ENCODE data around the gene GZMA.
"Not testable (repeated sequence)": the region's sequence is repeated elsewhere in the genome, so short reads cannot be mapped to it uniquely, and the experiment has no call there.

Gene GZMA

GRCh38 chr5:55102348-55102747 lies at the start of gene GZMA:
Gene GZMA, plus strand, starts transcription at chr5:55102646. Its CDS starts 37 bp downstream, at chr5:55102683.
- DNase-seq = no peak

DNA sequence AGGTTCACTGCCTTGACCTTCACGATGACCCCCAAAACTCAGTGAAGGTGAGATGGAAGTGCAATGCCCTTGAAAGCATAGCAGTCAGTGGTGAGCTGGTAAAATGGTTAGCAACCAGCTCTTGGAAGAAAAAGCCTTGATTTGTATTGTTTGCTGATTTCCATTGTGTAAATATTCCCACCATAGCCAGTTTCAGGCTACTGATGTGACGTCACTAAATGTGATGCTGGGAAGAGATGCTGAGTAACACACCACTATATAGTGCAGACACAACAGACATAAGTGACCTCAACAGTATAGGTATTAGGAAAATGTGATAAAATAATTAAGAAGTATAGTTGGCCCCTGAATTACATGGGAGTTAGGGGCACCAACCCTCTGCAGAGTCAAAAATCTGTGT lies 47.3 kb upstream of the GZMA start:
- DNase-seq = no peak

GRCh38 chr5:55062039-55062779 lies 40.2 kb upstream of the GZMA start:
- no peak for DNase-seq

DNA sequence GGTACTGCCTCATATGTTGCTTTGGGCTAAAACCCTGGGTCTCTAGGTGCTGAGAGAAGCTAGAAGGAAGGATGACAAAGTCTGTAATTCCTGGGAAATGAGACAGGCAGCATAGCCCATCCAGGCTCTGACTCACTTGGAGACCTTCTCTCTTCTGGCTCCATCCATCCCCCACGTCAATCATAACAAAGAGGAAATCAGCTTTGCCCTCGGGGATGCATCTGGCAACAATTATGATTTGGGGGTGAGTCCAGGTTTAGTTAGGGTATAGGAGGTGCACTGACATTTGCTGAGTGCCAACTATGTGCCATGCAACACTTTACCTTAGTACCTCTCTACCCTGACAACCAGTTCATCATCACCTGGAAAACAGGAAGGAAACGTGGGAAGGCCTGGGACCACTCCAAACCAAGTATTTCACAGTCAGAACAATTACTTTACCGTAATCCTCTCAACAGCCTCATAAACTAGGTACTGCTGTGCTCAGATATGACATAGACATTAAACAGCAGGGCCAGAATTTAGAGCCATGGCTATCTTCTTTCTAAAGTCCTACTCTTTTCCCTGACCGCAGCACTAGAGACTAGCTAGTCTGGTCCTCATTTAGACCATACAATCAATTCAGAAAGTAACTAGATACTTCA lies 39.1 kb upstream of the GZMA start:
- DNase-seq = no peak

GRCh38 chr5:55063899-55064298 lies 38.5 kb upstream of the GZMA start:
- no peak for DNase-seq

GRCh38 chr5:55064523-55064922 lies 37.9 kb upstream of the GZMA start:
- DNase-seq = no peak

DNA sequence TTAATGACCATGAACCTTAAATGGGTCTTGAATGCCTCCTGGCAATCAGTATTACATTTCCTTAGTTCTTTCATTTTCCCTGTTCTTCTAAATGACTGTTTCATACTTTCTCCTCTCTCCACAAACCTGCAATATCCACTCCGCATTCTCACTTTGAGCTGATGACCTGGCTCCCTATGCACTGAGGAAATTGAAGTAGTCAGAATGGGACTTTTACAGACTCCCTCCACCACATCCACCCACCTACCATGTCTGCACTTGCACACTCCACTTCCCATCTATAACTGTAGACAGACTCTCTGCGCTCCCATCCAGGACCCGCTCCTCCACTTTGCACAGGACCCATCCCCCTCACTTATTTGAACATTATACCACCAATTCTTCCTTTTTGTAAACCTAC lies 36.2 kb upstream of the GZMA start:
- DNase-seq = no peak

DNA sequence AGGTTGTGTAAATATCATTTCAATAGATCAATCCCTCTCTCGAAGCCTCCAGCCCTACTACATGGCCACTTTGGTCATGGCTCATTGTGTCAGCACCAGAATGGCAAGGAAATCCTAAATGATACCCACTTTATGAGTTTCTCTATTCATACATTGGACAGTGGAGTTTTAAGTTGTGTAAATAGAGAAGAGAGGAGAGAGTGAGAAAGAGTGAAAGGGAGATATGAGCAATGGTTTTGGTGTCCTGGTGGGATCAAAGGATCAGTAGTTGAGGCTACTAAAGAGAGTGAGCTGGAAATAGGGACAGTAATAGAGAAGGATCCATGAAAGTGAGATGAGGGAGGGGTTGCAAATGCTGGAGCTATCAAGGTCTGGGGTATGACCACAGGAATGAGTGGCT lies 31.5 kb upstream of the GZMA start:
- no peak for DNase-seq

GRCh38 chr5:55071413-55071812 lies 31.0 kb upstream of the GZMA start:
- no peak for DNase-seq

DNA sequence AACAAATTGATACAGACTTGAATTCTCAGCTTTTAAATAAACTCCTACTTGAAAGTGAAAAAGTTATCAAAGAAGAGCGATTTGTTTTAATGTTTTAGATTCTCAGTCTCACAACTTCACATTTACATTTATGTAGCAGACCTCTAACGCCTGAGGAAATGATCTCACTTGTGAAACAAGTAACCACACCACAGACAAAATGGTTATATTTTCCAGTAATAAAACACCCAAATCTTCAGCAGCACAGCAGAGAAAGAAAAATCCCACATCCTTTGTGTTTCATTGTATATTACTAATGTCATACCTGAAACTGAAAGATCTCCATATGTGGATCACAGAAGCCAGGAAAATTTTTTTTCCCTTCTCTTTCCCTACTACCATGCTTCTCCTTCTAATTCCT lies 29.8 kb upstream of the GZMA start:
- DNase-seq = peak; percentile 0

- no peak for DNase-seq
Measured at GRCh38 chr5:55073211-55073610, 29.2 kb upstream of the GZMA start.

DNA sequence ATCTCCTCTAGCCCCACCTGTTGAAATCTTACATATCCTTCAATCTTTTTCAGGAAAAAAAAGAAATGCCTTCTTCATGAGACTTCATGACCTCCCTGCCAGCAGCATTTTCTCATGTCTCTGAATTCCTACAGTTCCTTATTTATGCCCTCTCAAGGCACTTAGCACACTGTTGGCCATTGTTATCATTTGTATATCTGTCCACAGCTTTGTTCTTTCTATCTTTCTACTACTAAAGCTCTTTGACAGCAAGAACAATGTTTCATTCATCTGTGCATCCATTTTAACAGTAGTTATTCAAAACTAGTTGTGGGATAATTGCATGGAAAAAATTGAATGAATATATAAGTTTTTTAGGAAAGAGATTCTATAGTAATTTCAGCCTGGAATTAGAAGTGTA lies 20.9 kb upstream of the GZMA start:
- no peak for DNase-seq

DNA sequence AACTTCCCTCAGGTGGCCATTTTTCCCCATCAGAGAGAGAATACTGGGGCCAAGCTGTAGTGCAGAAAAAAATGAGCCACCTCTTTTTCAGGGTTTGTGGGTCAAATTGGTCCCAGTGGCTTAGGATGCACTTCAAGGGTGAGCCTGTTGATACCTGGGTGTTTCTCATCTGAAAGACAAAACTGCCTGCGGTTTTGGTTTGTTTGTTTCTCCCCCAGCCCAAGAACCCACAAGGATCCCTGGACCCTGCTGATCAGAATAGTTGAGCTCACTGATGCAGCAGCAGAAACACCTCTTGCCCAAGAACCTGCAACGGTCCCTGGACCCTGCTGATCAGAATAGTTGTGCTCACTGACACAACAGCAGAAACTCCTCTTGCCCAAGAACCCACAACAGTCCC lies 13.1 kb upstream of the GZMA start:
- DNase-seq = not testable (repeated sequence)

GRCh38 chr5:55091011-55091410 lies 11.4 kb upstream of the GZMA start:
- DNase-seq = not testable (repeated sequence)

DNA sequence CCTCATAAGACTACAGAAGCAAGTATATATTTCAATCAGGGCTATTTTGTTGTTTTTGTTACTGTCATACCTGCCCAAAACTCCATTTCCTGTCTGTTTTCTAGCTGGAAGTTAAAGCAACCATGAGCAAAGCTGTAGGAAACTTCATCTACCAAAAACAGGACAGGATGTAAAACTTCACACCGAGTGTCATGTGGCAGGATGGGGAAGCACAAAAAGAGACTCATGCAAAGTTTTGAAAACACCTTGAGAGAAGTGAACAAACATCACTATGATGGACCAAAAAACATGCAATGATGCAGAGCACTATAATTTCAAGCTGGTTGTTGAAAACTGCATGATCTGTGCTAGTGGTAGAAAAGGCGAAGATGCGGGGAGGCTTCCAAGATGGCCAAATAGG lies 6.3 kb upstream of the GZMA start:
- DNase-seq = no peak

- no peak for DNase-seq
Measured at GRCh38 chr5:55096861-55097260, 5.6 kb upstream of the GZMA start.

GRCh38 chr5:55101148-55101547 lies 1.3 kb upstream of the GZMA start:
- not testable (repeated sequence) for DNase-seq

GRCh38 chr5:55101556-55102276 lies 730 bp upstream of the GZMA start:
- DNase-seq = no peak

GRCh38 chr5:55104036-55104772 lies 1.8 kb downstream of the GZMA start:
- DNase-seq = no peak

DNA sequence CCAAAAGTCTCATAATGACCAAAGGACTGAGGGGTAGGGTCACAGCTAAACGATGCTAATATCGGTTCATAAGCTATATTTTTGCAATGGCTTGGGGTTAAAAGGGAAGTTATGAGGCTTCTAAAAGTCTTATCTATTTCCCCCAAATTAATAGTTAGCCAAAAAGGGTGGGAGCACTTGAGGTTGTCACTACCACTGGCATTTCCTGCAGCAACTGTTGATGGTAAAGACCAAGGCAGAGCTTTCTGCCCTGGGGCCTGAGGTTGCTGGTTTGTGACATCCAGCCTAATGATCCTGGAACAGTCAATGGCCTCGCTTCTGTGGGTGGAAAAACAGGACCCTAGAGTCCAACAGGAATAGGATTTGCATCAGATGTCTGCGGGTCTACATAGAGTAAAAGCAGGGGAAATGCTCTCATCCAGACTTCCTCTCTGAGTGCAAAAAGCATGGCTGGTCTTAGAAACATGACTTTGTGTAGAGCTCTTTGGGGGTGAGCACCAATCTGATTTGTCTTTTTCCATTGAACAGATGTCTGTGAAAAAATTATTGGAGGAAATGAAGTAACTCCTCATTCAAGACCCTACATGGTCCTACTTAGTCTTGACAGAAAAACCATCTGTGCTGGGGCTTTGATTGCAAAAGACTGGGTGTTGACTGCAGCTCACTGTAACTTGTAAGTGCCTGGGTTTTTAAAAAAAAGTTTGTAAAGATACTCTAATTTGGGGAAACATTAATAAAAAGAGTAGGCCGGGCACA lies 2.7 kb downstream of the GZMA start:
- no peak for DNase-seq

DNA sequence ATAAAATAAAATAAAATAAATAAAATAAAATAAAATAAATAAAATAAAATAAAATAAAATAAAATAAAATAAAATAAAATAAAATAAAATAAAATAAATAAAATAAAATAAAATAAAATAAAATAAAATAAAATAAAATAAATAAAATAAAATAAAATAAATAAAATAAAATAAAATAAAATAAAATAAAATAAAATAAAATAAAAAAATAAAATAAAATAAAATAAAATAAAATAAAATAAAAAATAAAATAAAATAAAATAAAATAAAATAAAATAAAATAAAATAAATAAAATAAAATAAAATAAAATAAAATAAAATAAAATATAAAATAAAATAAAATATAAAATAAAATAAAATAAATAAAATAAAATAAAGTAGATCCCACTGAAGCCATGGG lies 3.5 kb downstream of the GZMA start:
- not testable (repeated sequence) for DNase-seq

DNA sequence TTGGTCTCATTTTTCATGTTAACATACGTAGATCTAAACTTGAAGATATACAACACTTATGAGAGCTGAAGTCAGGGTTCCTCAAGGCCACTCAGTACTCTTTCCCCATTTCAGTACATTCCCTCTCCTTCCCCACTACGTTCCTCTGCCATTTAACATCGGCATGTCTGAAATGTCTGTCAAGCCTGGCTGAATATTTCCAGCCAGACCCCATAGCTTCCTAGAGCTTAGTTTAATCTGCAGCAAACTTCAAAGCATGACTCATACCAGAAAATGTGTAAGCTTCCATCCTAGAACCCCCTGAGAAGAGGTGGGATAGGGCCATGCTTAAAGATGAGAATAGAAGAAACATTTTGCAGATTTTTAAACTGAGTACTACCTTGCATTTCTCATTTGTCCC lies 6.2 kb downstream of the GZMA start:
- no peak for DNase-seq

GRCh38 chr5:55110217-55110616 lies 7.8 kb downstream of the GZMA start:
- no peak for DNase-seq
